ENCODE data around the gene GPX6.
A peak's percentile ranks its signal among the peaks of the same experiment; 100 is the strongest.
"Not testable (repeated sequence)": the region's sequence is repeated elsewhere in the genome, so short reads cannot be mapped to it uniquely, and the experiment has no call there.

The GPX6 gene, protein sequence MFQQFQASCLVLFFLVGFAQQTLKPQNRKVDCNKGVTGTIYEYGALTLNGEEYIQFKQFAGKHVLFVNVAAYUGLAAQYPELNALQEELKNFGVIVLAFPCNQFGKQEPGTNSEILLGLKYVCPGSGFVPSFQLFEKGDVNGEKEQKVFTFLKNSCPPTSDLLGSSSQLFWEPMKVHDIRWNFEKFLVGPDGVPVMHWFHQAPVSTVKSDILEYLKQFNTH

DNA sequence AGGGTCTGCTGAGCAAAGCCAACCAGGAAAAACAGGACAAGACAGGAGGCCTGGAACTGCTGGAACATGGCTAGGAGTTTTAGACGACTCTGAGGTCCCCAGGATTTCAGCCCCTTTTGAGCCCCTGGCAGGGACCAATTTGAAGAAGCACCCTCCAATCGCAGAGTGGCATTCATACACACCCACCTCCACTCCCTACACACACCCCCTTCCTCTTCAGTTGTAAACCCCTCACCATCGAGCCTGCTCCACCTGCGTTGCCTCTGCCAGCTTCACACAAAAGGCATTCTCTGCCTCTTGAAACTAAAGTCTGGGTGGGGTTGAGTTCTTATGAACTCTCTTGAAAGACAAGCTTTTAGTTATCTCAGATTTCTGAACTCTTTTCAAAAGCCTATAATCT lies at the start of gene GPX6:
Gene GPX6, minus strand, starts transcription at position 118 of the 400 bp plus-strand sequence. Its CDS starts 50 bp downstream, at position 68.
- DNase-seq (ENCODE audit: low read depth in 2 of 3, low spot score in 1 of 3) = no peak

DNA sequence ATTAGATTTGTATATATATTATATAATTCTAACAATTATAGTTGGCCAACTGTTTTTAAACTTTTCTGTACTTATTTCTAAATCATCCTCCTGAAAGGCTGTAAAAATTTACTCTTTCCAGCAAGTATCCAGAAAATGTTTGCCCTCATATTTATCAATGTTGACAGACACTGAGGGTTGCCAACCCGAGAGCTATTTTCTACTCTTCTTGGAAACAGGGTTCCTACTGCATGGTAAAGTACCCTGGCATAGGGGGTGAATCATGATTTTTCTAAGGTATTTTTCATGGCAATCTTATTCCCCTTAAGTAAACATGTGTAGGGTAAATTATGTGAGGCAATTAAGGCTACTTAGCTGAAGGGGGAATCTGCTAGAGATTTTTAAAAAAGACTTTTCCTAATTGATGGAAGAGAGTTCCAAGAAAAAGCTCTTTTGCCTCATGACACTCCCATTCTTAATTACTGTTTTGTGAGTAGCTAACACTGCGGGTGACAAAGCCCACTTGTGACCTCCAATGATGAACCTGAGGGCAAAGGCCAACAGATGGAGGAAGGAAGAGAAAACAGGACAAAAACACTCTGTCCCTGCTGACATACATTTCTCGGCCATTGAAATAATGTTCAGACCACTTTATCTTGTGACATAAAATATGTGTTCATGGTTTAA lies 48.0 kb upstream of the GPX6 start:
- no peak for DNase-seq (ENCODE audit: low read depth in 2 of 3, low spot score in 1 of 3)

DNA sequence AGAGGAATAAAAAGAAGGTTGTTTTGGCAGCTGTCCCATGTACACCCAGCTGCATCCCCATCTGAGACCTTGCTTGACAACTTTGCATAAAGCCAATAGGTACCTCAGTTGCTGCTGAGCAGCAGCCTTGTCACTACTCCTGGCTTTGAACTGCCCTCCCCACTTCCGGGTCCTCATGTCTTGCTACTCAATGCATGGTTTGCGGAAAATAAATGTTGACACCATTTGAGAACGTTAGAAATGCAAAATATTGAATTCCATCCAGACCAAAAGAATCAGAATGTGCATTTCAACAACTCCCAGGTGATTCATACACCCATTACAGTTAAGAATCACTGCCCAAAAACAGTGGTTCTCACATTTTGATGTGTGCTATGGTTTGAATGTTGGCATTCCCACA lies 43.0 kb upstream of the GPX6 start:
- DNase-seq (ENCODE audit: low read depth in 2 of 3, low spot score in 1 of 3) = no peak

DNA sequence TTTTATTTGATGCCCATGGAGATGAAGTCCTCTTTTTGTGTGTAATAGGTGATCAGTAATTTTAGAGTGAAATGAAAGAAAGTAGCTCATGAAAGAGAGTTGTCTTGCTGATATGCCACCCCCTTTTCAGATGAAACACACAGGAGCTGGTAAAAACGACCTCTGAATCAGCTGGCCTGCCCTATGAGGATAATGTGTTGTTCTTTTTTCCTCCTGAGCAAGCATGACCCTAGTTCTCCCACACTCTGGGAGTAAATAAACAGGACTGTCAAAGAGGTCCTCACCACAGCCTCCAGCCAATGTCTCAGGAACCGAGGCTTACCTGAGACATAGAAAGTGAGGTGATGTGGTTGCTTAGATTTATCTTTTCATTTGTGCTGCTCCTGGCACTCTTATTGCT lies 39.5 kb upstream of the GPX6 start:
- DNase-seq (ENCODE audit: low read depth in 2 of 3, low spot score in 1 of 3) = no peak

GRCh38 chr6:28553986-28554881 lies 38.6 kb upstream of the GPX6 start:
- no peak for DNase-seq (ENCODE audit: low read depth in 2 of 3, low spot score in 1 of 3)

GRCh38 chr6:28553384-28553985 lies 37.9 kb upstream of the GPX6 start:
- no peak for DNase-seq (ENCODE audit: low read depth in 2 of 3, low spot score in 1 of 3)

DNA sequence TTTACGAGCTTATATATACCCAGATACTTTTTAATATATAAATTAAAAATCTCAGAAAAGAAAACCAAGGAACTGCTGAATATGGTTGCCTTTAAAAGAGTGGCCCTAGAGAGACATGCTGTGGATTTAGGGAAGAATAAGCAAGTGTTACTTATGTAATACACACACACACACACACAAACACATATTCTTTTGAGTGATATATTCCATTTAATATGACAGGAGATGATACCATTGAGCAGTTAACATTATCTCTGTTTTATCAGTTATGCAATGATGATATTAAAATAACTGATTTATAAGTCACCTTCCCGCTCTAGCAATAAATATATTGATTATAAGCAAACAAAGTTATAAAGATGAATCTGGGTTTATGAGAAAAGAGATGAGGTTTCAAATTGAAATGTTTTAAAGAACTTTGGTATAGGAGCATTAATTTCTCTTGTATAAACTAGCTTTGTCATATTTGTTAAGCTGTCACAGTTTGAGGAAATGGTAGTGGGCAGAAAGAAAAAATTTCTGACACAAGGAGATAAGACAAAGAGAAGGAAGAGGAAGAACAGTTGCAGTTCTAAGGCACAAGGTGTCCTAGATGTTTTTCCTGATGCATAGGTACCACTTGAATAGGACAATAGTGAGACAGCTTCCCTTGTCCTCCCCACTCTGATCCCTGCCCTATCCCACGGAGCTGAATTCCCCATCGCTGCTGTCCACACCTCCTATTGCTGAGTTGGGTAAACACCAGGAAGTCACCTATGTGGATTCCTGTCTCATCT lies 36.5 kb upstream of the GPX6 start:
- DNase-seq (ENCODE audit: low read depth in 2 of 3, low spot score in 1 of 3) = no peak

DNA sequence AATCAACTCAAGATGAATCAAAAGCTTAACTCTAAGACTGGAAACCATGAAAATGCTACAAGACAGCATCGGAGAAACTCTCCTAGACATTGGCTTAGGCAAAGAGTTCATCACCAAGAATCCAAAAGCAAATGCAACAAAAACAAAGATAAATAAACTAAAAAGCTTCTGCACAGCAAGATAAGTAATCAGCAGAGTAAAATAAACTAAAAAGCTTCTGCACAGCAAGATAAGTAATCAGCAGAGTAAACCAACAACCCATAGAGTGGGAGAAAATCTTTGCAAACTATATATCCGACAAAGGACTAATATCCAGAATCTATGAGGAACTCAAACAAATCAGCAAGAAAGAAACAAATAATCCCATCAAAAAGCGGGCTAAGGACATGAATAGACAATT lies 31.4 kb upstream of the GPX6 start:
- DNase-seq (ENCODE audit: low read depth in 2 of 3, low spot score in 1 of 3) = not testable (repeated sequence)

DNA sequence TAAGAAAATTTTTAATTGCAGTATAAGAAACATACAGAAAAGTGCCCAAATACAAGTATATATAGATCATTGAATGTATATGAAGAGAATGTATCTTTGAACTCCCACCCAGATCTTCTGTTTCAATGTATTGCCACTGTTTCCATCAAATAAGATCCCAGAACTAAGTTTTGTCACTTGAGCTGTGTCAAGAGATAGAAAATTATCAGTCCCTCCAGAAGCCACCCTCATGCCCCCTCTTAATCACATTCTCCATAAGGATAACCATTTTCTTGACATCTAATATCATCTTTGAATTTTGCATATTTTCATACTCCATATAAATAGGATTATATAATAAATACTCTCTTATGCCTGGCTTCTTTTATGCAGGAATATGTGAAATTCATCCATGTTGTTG lies 30.4 kb upstream of the GPX6 start:
- no peak for DNase-seq (ENCODE audit: low read depth in 2 of 3, low spot score in 1 of 3)

- DNase-seq (ENCODE audit: low read depth in 2 of 3, low spot score in 1 of 3) = no peak
Observed at GRCh38 chr6:28543651-28544610, 28.3 kb upstream of the GPX6 start.

GRCh38 chr6:28542440-28543296 lies 27.1 kb upstream of the GPX6 start:
- peak; percentile 33 to 74 (median 37) for DNase-seq (ENCODE audit: low read depth in 2 of 3, low spot score in 1 of 3)

DNA sequence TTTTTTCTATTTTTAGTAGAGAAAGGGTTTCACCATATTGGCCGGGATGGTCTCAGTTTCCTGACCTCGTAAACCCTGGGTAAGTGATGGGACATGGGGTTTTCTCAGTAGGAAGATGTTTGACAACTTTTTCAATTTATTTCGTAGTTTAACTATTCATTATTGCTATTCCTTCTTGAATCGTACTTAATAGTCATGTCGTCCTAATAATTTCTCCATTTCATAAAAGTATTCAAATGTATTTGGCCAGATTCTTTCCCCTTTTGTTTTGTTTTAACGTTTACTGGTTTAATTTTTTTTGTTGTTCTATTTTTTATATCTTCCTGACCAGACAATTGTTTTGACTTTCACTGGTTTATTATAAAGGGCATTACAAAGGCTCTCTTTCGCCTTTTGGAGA lies 26.4 kb upstream of the GPX6 start:
- no peak for DNase-seq (ENCODE audit: low read depth in 2 of 3, low spot score in 1 of 3)

- DNase-seq (ENCODE audit: low read depth in 2 of 3, low spot score in 1 of 3) = peak in 1 of 3 donors; percentile 34
Observed at GRCh38 chr6:28537509-28538140, 22.0 kb upstream of the GPX6 start.

DNA sequence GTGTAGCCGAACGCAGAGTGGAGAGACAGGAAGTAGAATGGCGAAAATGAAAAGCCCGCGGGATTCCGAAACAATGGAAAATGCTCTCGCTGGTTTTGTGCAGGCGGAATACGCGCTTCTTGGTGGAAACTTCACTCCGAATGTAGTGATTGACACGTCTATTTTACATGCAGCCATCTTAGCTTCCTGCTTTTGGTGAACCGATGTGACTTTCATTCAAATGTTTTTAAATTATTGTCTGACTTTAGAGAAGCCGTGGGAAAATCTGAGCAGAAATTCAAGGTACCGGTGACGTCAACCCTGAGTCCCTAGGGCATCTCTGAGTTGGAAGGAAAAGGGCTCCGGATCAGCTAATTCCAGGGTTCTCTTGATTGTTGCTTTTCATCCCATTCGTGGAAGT lies 21.5 kb upstream of the GPX6 start:
- DNase-seq (ENCODE audit: low read depth in 2 of 3, low spot score in 1 of 3) = no peak

- DNase-seq (ENCODE audit: low read depth in 2 of 3, low spot score in 1 of 3) = no peak
Observed at GRCh38 chr6:28534875-28535274, 19.3 kb upstream of the GPX6 start.

GRCh38 chr6:28534306-28534705 lies 18.7 kb upstream of the GPX6 start:
- DNase-seq (ENCODE audit: low read depth in 2 of 3, low spot score in 1 of 3) = no peak

GRCh38 chr6:28531479-28532128 lies 16.0 kb upstream of the GPX6 start:
- DNase-seq (ENCODE audit: low read depth in 2 of 3, low spot score in 1 of 3) = no peak

DNA sequence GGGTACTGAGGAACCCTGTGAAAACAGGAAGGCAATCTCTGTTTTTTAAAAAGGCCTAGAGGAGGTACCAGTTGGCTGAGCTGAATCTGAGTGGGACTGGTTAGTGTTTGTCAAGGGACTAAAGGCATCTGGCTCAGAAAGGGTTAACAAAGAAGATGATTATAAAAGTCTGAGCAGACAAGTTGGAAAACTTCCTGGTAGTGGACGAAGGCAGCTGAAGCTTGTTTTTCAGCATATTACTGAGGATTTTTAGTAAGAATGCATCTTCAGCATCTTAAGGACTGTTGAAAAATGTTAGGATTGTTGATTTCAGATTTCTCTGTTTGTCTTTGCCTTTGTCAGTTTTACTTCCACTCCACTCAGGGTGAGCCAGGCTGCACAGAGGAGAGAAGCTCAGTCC lies 15.2 kb upstream of the GPX6 start:
- no peak for DNase-seq (ENCODE audit: low read depth in 2 of 3, low spot score in 1 of 3)
